Neutrophil (primary cell): ENCODE results near the gene CLEC4G.
A peak's percentile ranks its signal among the peaks of the same experiment; 100 is the strongest.

Source experiments
- H3K27ac ChIP-seq: fragments of 200-600 bp; sonication (generic); 2 replicates; pipeline ENCODE4 v1.5.1; 2016; ENCODE audit warnings: mild to moderate bottlenecking, moderate library complexity
- H3K27me3 ChIP-seq: fragments of 200-600 bp; sonication (generic); 2 replicates; pipeline ENCODE4 v1.6.0; 2016; ENCODE audit warnings: mild to moderate bottlenecking
- H3K36me3 ChIP-seq: fragments of 200-600 bp; sonication (generic); 2 replicates; pipeline ENCODE4 v1.5.1; 2017
- H3K4me1 ChIP-seq, 2 experiments: fragments of 200-600 bp in 1 of 2; sonication (generic) in 1 of 2; 1 replicate in 1 of 2; 2 replicates in 1 of 2; pipeline versions ENCODE4 v1.5.1 to v1.6.1; 2013 to 2016; ENCODE audit warnings: low read depth in 1 of 2, low read length in 1 of 2, mild to moderate bottlenecking in 1 of 2, moderate library complexity in 1 of 2; ENCODE audit not compliant: control insufficient read depth in 1 of 2, insufficient read depth in 1 of 2
- H3K4me3 ChIP-seq, 2 experiments: fragments of 200-600 bp in 1 of 2; sonication (generic) in 1 of 2; 1 replicate in 1 of 2; 2 replicates in 1 of 2; pipeline ENCODE4 v1.5.1; 2013 to 2016; ENCODE audit warnings: low read depth in 1 of 2, low read length in 1 of 2, mild to moderate bottlenecking in 1 of 2, moderate library complexity in 1 of 2
- H3K9me3 ChIP-seq: fragments of 200-600 bp; sonication (generic); 2 replicates; pipeline ENCODE4 v1.5.1; 2016
- TF ChIP-seq, protein P1 (sequence below): fragments of 200-600 bp; sonication (generic); IDR thresholded peaks from 2 replicates; pipeline ENCODE4 v1.5.1; 2016; ENCODE audit warnings: antibody characterized with exemption

Gene CLEC4G

DNA sequence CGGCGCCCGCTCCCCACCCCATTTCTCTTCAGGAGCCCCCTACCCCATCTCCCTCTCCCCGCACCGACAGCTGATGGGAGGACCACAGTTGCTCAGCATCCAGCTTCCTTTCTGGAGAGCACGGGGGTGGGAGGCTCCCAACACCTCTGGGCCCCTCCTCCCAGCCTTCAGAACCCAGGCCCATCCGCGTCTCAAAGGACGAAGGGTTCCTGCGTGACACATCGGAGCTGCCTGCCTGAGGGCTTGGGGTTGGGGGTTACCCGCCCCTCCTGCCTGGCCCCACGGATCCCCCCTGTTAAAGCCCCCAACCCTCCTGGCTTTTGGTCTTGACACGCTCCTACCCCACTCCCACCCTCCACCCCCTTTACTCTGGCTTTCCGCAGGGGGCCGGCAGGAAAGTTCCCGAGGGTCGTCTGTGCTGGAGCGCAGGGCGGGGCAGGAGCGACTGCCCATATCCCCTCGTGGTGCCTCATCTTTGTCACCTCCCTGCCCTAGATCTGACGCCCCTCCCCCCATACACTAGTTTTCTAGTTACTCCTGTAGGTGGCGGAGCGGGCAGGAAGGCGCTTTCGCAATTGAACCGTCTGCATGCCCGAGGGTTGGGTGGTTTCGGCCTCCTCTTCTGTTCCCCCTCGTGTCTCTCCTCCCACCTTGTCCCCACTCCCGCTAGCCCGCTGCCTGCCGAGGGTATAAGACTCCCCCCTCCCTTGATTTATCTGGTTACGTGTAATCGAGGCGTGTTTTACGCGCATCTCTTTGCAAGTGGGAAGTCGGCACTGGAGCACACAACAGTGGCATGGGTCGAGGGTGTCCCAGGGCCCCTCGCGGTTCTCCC lies 50.4 kb downstream of the CLEC4G start:
- H3K4me3 ChIP-seq = peak overlapping the region; percentile 97 to 100
- H3K27ac ChIP-seq = peak overlapping the region; percentile 96
- H3K36me3 ChIP-seq = peaks cover 41% of the 10 kb centered on the region
- peaks cover 55 to 57% of the 10 kb centered on the region in 2 experiments for H3K4me1 ChIP-seq
- TF ChIP-seq, protein P1, sequence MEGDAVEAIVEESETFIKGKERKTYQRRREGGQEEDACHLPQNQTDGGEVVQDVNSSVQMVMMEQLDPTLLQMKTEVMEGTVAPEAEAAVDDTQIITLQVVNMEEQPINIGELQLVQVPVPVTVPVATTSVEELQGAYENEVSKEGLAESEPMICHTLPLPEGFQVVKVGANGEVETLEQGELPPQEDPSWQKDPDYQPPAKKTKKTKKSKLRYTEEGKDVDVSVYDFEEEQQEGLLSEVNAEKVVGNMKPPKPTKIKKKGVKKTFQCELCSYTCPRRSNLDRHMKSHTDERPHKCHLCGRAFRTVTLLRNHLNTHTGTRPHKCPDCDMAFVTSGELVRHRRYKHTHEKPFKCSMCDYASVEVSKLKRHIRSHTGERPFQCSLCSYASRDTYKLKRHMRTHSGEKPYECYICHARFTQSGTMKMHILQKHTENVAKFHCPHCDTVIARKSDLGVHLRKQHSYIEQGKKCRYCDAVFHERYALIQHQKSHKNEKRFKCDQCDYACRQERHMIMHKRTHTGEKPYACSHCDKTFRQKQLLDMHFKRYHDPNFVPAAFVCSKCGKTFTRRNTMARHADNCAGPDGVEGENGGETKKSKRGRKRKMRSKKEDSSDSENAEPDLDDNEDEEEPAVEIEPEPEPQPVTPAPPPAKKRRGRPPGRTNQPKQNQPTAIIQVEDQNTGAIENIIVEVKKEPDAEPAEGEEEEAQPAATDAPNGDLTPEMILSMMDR = peak; percentile 79
- no peaks in the 10 kb centered on the region for H3K9me3 ChIP-seq
- no peaks in the 10 kb centered on the region for H3K27me3 ChIP-seq

DNA sequence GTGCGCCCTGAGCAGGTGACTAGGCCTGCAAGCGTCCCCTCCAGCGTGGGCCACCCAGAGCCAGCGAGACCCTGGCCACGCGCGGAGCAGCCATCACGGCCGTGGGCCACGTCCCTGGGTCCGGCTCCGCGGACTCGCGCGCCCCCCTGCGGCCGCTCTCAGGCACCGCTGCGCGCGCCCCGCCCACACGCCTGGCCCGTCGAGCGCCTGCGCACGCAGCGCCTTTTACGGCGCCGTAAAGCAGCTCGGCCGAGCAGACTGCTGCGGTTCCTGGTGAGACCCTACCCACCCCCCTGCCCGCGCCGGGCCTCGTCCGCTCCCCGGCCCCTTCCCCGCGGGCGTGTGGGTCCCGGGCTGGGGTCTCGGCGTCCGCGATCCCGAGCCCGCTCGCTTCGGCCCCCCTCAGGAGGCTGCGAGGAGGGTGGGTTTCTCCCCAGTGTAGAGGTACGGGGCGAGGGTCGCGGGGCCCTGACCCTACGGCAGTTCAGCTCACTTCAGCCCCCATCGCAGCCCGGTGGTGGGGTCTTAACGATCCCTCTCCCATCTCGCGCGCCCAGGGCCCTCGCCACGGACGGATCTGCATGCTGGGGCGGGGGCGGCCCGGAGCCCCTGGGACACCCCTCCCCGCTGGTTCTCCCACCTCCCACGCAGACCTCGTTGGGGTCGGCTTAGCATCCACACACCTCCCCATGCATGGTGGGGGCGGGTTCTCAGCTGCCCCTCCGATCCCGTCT lies 51.1 kb downstream of the CLEC4G start, which contains the start of gene TRAPPC5:
TSS of gene TRAPPC5 (plus strand) at position 228 of the 734 bp plus-strand sequence. CDS start 1,421 bp downstream, outside the sequence.
- peaks cover 39% of the 10 kb centered on the region for H3K36me3 ChIP-seq
- H3K27me3 ChIP-seq = no peaks in the 10 kb centered on the region
- peak within 1 kb of the TSS; percentile 96 for H3K27ac ChIP-seq
- peak within 1 kb of the TSS; percentile 97 to 100 for H3K4me3 ChIP-seq
- H3K4me1 ChIP-seq = peaks cover 63 to 65% of the 10 kb centered on the region in 2 experiments
- TF ChIP-seq, protein P1 = peak; percentile 100
- H3K9me3 ChIP-seq = no peaks in the 10 kb centered on the region

DNA sequence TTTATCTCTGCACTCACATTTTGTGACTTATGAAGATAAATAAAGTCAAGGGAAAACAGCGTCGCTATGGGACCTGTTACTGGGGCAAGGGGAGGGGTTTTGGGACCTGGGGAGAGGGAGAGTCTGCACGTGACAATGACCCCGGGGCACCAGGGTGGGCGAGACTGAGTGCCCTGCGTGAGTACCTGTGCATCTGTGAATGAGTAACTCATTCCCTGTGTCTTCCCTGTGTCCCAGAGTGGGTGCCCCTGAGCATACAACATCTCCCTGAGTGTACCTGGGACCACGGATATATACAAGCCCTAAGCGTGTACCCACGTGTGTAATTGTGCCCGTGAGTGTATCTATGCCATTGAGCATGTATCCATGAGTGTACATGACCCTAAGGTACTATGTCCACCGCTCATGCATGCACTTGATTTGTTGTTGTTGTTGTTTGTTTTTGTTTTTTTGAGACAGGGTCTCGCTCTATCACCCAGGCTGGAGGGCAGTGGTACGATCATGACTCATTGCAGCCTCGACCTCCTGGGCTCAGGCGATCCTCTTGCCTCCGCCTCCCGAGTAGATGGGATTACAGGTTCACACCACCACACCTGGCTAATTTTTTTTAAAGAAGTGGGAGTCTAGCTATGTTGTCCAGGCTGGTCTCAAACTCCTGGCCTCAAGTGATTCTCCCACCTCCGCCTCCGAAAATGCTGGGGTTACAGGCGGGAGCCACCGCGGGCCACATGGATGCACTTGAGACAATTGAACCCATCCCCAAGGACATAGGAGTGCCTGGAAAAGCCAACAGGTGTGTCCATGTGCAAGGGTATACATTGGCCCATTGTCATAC lies 51.9 kb downstream of the CLEC4G start:
- H3K36me3 ChIP-seq = peaks cover 31% of the 10 kb centered on the region
- peak overlapping the region; percentile 97 to 100 for H3K4me3 ChIP-seq
- TF ChIP-seq, protein P1 = no peak
- peaks cover 71 to 73% of the 10 kb centered on the region in 2 experiments for H3K4me1 ChIP-seq
- H3K27ac ChIP-seq = peak overlapping the region; percentile 96
- no peaks in the 10 kb centered on the region for H3K27me3 ChIP-seq
- no peaks in the 10 kb centered on the region for H3K9me3 ChIP-seq

DNA sequence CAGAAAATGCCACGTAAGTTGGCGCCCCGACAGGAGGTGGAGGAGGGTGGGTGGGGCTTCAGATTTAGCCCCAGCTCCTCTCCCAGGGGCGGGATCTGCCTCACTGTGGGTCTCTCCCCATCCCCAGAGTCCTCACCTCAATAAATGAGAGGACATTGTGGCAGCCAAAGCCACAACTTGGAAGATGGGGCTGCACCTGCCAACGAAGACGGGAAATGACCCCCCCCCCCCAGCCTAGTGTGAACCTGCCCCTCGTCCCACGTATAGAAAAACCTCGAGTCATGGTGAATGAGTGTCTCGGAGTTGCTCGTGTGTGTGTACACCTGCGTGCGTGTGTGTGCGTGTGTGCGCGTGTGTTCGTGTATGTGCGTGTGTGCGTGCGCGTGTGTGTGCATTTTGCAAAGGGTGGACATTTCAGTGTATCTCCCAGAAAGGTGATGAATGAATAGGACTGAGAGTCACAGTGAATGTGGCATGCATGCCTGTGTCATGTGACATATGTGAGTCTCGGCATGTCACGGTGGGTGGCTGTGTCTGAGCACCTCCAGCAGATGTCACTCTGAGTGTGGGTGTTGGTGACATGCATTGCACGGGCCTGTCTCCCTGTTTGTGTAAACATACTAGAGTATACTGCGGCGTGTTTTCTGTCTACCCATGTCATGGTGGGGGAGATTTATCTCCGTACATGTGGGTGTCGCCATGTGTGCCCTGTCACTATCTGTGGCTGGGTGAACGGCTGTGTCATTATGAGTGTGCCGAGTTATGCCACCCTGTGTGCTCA lies 52.7 kb downstream of the CLEC4G start:
- peaks cover 25% of the 10 kb centered on the region for H3K36me3 ChIP-seq
- H3K4me3 ChIP-seq = peak overlapping the region; percentile 61 to 100
- TF ChIP-seq, protein P1 = peak; percentile 13
- H3K27ac ChIP-seq = peak overlapping the region; percentile 96
- no peaks in the 10 kb centered on the region for H3K27me3 ChIP-seq
- H3K9me3 ChIP-seq = no peaks in the 10 kb centered on the region
- H3K4me1 ChIP-seq = peaks cover 79 to 81% of the 10 kb centered on the region in 2 experiments
